VCaP (cell line): Measurements from ENCODE around the gene ANGEL2.
"Not testable (repeated sequence)": the region's sequence is repeated elsewhere in the genome, so short reads cannot be mapped to it uniquely, and the experiment has no call there.

Experiments
- H3K27ac ChIP-seq: fragments of 450-650 bp; 2 replicates; pipeline ENCODE4 v1.5.1; 2017
- CTCF ChIP-seq: fragments of 450-650 bp; conservative IDR thresholded peaks from 2 replicates; pipeline ENCODE4 v1.5.1; 2017; ENCODE audit warnings: mild to moderate bottlenecking, moderate library complexity

ANGEL2 gene

GRCh38 chr1:213035573-213035972 lies 19.9 kb upstream of the ANGEL2 start:
- TF ChIP-seq CTCF = no peak
- H3K27ac ChIP-seq = no peak overlapping the region

- TF ChIP-seq CTCF = no peak
- H3K27ac ChIP-seq = no peak overlapping the region
Measured at GRCh38 chr1:213034713-213035112, 19.0 kb upstream of the ANGEL2 start.

GRCh38 chr1:213032651-213033050 lies 17.0 kb upstream of the ANGEL2 start:
- no peak overlapping the region for H3K27ac ChIP-seq
- TF ChIP-seq CTCF = no peak

GRCh38 chr1:213027024-213027423 lies 11.4 kb upstream of the ANGEL2 start:
- not testable (repeated sequence) for H3K27ac ChIP-seq

- no peak for TF ChIP-seq CTCF
- no peak overlapping the region for H3K27ac ChIP-seq
Measured at GRCh38 chr1:213020016-213020415, 4.3 kb upstream of the ANGEL2 start.

GRCh38 chr1:213019450-213019849 lies 3.8 kb upstream of the ANGEL2 start:
- H3K27ac ChIP-seq = no peak overlapping the region
- no peak for TF ChIP-seq CTCF

- no peak overlapping the region for H3K27ac ChIP-seq
- TF ChIP-seq CTCF = no peak
Measured at GRCh38 chr1:213017447-213018273, 2.0 kb upstream of the ANGEL2 start.

- H3K27ac ChIP-seq = peak overlapping the region; percentile 91
- no peak for TF ChIP-seq CTCF
Measured at GRCh38 chr1:213014642-213015041, 1.0 kb downstream of the ANGEL2 start.
